VCaP (cell line): Measurements from ENCODE around the gene FBXO17.

Source experiments
- H3K27ac ChIP-seq: fragments of 450-650 bp; 2 replicates; pipeline ENCODE4 v1.5.1; 2017
- CTCF ChIP-seq: fragments of 450-650 bp; conservative IDR thresholded peaks from 2 replicates; pipeline ENCODE4 v1.5.1; 2017; ENCODE audit warnings: mild to moderate bottlenecking, moderate library complexity

FBXO17 gene

GRCh38 chr19:38924388-38924787, 51.2 kb downstream of the FBXO17 start:
- H3K27ac ChIP-seq = no peak overlapping the region
- no peak for TF ChIP-seq CTCF

- TF ChIP-seq CTCF = no peak
- no peak overlapping the region for H3K27ac ChIP-seq
Measured at GRCh38 chr19:38922482-38922881, 53.1 kb downstream of the FBXO17 start.

DNA sequence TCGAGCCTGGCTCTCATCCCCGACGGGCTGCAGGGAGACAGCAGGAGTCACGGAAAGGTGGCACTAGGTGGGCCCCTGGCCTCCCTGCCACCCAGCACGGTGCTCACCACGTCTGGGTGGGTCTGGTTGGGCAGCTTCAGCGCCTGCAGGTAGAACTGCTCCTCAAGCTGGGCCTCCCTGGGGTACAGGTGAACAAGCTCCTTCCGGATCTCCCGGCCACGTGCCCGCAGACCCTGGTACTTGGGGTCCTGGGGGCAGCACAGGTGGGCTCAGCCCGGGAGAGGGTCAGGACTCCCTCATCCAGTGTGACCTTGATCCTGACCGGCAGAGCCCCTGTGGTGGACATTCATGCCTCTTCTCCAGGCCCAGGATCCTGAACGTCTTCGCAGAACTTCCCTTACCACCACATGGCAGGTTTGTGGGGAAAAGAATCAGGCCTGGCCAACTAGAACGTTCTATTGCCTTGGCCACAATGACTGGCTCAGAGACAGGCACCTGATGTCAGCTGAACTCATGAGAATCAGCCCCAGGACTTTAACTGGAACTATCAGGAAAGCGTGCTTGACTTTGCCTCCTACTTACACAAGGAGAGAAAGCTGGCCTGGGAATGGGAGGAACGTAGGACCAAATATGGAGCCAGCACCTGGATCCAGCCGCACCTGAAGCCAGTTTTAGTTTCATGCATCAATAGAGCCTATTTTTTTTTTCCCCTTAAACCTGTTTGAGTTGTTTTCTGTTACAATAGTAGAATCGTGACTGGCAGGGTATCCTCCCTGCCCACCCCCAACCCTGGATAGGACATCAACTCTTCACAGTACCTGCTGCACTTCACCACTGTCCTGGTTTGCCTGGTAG, 53.9 kb downstream of the FBXO17 start:
- H3K27ac ChIP-seq = no peak overlapping the region
- TF ChIP-seq CTCF = no peak

GRCh38 chr19:38920602-38921419, 54.7 kb downstream of the FBXO17 start:
- no peak overlapping the region for H3K27ac ChIP-seq
- no peak for TF ChIP-seq CTCF

GRCh38 chr19:38919837-38920601, 55.5 kb downstream of the FBXO17 start:
- no peak for TF ChIP-seq CTCF
- H3K27ac ChIP-seq = no peak overlapping the region

DNA sequence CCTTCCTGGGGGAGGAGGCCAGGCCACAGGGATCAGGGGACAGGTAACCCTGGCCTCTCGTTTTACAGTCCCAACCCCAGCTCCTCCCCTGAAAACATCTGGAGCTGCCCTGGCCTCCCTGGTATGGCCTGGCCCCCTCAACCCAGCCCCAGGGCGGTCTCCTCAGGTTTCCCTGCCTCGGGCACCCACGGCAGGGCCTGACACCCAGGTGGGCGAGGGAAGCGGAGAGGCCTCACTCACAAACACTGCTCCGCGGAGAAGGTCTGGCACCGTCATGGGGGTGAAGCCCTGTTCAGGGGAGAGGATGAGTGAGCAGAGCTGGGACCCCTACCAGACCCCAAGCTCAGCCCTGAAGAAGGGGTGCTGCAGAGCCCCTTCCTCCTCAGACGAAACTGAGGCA, 57.0 kb downstream of the FBXO17 start:
- H3K27ac ChIP-seq = no peak overlapping the region

More for the DNA sequence above, 57.0 kb downstream of the FBXO17 start:
- TF ChIP-seq CTCF = no peak
